MM.1S (cell line): Measurements from ENCODE around the gene ATL1.

Source experiments
- EZH2 ChIP-seq: fragments of 300-600 bp; sonication (generic); optimal IDR thresholded peaks from 2 replicates; pipeline ENCODE3; 2017; ENCODE audit warnings: low read depth, mild to moderate bottlenecking, antibody characterized with exemption, low read length, mixed read lengths
- EZH2phosphoT487 ChIP-seq: fragments of 300-600 bp; sonication (generic); IDR thresholded peaks from 2 replicates; pipeline ENCODE4 v1.6.1; 2018; ENCODE audit warnings: antibody characterized with exemption, low read length
- TF ChIP-seq, protein P1 (sequence below): fragments of 300-600 bp; sonication (generic); IDR thresholded peaks from 2 replicates; pipeline ENCODE4 v1.5.1; 2016; ENCODE audit warnings: antibody characterized with exemption, low read length, mixed read lengths

DNA sequence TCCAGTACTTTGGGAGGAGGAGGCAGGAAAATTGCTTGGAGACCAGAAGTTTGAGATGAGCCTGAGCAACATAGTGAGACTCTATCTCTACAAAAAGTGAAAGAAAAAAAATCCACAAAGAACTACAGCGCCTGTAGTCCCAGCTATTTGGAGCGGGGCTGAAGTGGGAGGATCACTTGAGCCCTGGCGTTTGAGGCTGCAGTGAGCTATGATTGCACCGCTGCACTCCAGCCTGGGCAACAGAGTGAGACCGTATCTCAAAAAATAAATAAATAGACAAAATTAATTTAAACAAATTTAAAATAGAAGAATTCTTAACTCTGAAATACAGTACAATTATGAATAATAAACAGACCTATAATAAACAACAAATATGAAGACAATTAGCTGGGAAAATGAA is 40.9 kb downstream of the ATL1 start:
- no peak for TF ChIP-seq EZH2
- TF ChIP-seq, protein P1, sequence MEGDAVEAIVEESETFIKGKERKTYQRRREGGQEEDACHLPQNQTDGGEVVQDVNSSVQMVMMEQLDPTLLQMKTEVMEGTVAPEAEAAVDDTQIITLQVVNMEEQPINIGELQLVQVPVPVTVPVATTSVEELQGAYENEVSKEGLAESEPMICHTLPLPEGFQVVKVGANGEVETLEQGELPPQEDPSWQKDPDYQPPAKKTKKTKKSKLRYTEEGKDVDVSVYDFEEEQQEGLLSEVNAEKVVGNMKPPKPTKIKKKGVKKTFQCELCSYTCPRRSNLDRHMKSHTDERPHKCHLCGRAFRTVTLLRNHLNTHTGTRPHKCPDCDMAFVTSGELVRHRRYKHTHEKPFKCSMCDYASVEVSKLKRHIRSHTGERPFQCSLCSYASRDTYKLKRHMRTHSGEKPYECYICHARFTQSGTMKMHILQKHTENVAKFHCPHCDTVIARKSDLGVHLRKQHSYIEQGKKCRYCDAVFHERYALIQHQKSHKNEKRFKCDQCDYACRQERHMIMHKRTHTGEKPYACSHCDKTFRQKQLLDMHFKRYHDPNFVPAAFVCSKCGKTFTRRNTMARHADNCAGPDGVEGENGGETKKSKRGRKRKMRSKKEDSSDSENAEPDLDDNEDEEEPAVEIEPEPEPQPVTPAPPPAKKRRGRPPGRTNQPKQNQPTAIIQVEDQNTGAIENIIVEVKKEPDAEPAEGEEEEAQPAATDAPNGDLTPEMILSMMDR, result no peak
- no peak for TF ChIP-seq EZH2phosphoT487
